ENCODE results near the gene EYA4. TPM values are rescaled to one million over a fixed set of nuclear protein-coding genes. Genes with fewer than 3 reads are reported as not detected.

Gene EYA4
- total and polyA plus RNA-seq, 2 of the 4 experiments (the other 2 are of a cell fraction) = 5.7 to 11.1 TPM

DNA sequence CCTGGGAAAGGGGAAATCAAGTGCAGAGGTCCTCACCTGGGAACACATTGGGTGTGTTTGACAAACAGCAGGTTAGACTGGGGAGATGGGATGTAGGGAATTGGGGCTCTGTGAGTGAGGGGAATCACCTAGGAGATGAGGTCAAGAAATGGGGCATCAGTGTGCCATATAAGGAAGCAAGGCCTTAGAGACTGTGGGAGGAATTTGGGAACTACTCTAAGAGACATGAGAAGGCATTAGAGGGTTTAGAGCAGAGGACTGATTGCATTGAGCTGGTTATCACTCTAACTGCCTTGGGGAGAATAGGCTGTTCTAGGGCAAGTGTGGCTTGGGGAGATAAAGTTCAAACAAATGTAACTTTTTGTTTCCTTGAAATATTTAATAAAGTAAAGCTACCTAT lies 189.9 kb downstream of the EYA4 start:
- Histone ChIP-seq H3K4me1 (ENCODE audit: control insufficient read depth, insufficient read depth, low read length) (no peaks in the 10 kb centered on the region), H3K27ac (ENCODE audit: insufficient read depth, low read length) (no peak overlapping the region), H4K8ac (ENCODE audit: low read depth in 2 of 2, low read length in 2 of 2) (no peak overlapping the region), H2BK20ac (ENCODE audit: low read depth, low read length) (no peak overlapping the region), H3K4me2 (ENCODE audit: low read depth, low read length) (no peak overlapping the region), H3K9ac (ENCODE audit: low read depth, low read length) (no peak overlapping the region), H3K79me1 (ENCODE audit: low read depth in 1 of 2, low read length in 2 of 2) (peaks cover under 1 to 6% of the 10 kb centered on the region in 2 experiments; a peak in 2 of 4 replicates), H3K27me3 (ENCODE audit: control insufficient read depth, insufficient read depth, low read length) (no peaks in the 10 kb centered on the region), H2AFZ (replicated peaks; ENCODE audit: low read length, poor library complexity) (no peak overlapping the region), H2AK5ac (ENCODE audit: low read depth, low read length) (no peak overlapping the region), H4K20me1 (ENCODE audit: insufficient read depth, low read length) (peaks cover 2% of the 10 kb centered on the region), H4K91ac (ENCODE audit: insufficient read depth, low read depth, low read length) (no peak overlapping the region), H3K9me1 (ENCODE audit: insufficient read depth, low read length) (peaks cover 3% of the 10 kb centered on the region), H3K4ac (ENCODE audit: low read depth, low read length) (no peak overlapping the region), H2BK5ac (ENCODE audit: low read depth, low read length, poor library complexity, severe bottlenecking) (no peak overlapping the region), H3K4me3 (ENCODE audit: insufficient read depth, low read depth, low read length) (no peak overlapping the region), H3K14ac (replicated peaks; ENCODE audit: low read depth, low read length) (no peak overlapping the region), H3K9me3 (ENCODE audit: control insufficient read depth, insufficient read depth, low read length) (no peaks in the 10 kb centered on the region), H2BK120ac (ENCODE audit: low read depth, low read length) (no peak overlapping the region), H3K56ac (ENCODE audit: extremely low read depth, insufficient read depth, low read length) (no peak overlapping the region), H3K18ac (ENCODE audit: low read depth, low read length) (no peak overlapping the region), H2BK15ac (ENCODE audit: low read depth, low read length) (no peak overlapping the region), H2AK9ac (replicated peaks; ENCODE audit: low read depth, low read length, poor library complexity) (no peak overlapping the region), H4K5ac (ENCODE audit: low read depth, low read length) (no peak overlapping the region), H3K36me3 (ENCODE audit: control insufficient read depth, insufficient read depth, low read length) (no peaks in the 10 kb centered on the region; the same call in 1 of the 2 replicates), H3K23ac (ENCODE audit: low read depth, low read length) (peak overlapping the region; percentile 62; the same call in 1 of the 2 replicates)
- intact Hi-C loops (cut with micrococcal nuclease) (no loop called here), in situ Hi-C loops (cut with MboI; ENCODE audit: low sequenced_read_pairs) (no loop called here), dilution Hi-C loops (cut with HindIII; ENCODE audit: low sequenced_read_pairs, unreplicated experiment) (no loop called here)
- ChIA-PET CTCF (no interaction called here), POLR2A (ENCODE audit: unreplicated experiment) (no interaction called here)
- ATAC-seq (ENCODE audit: low read depth) = no peak
- DNase-seq = no peak
- no TSS peak for BruUV-seq (replicated peaks)
- TF ChIP-seq, protein P1, sequence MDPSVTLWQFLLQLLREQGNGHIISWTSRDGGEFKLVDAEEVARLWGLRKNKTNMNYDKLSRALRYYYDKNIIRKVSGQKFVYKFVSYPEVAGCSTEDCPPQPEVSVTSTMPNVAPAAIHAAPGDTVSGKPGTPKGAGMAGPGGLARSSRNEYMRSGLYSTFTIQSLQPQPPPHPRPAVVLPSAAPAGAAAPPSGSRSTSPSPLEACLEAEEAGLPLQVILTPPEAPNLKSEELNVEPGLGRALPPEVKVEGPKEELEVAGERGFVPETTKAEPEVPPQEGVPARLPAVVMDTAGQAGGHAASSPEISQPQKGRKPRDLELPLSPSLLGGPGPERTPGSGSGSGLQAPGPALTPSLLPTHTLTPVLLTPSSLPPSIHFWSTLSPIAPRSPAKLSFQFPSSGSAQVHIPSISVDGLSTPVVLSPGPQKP (IDR thresholded peaks at IDR 0.05; ENCODE audit: borderline replicate concordance, low read depth, low read length) = no peak
- TF ChIP-seq RFX5 (IDR thresholded peaks at IDR 0.05; ENCODE audit: low read depth, low read length) = no peak
- no peak for TF ChIP-seq POLR2A (IDR thresholded peaks at IDR 0.05; ENCODE audit: low read depth, low read length)
- no peak for TF ChIP-seq RCOR1 (IDR thresholded peaks at IDR 0.05; ENCODE audit: insufficient replicate concordance, low read length)
- no peak for TF ChIP-seq SMC3 (IDR thresholded peaks at IDR 0.05; ENCODE audit: low read depth, low read length)
- TF ChIP-seq FOS (IDR thresholded peaks at IDR 0.05; ENCODE audit: low read depth, low read length) = no peak
- no peak for TF ChIP-seq MAZ (IDR thresholded peaks at IDR 0.05; ENCODE audit: borderline replicate concordance, low read depth, low read length)
- TF ChIP-seq, protein P2, sequence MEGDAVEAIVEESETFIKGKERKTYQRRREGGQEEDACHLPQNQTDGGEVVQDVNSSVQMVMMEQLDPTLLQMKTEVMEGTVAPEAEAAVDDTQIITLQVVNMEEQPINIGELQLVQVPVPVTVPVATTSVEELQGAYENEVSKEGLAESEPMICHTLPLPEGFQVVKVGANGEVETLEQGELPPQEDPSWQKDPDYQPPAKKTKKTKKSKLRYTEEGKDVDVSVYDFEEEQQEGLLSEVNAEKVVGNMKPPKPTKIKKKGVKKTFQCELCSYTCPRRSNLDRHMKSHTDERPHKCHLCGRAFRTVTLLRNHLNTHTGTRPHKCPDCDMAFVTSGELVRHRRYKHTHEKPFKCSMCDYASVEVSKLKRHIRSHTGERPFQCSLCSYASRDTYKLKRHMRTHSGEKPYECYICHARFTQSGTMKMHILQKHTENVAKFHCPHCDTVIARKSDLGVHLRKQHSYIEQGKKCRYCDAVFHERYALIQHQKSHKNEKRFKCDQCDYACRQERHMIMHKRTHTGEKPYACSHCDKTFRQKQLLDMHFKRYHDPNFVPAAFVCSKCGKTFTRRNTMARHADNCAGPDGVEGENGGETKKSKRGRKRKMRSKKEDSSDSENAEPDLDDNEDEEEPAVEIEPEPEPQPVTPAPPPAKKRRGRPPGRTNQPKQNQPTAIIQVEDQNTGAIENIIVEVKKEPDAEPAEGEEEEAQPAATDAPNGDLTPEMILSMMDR (conservative IDR thresholded peaks at IDR 0.05; ENCODE audit: low read depth, low read length) = no peak
- TF ChIP-seq CEBPB (IDR thresholded peaks at IDR 0.05; ENCODE audit: low read depth, low read length) = no peak
- no peak for TF ChIP-seq BHLHE40 (IDR thresholded peaks at IDR 0.05; ENCODE audit: low read depth, low read length)
- TF ChIP-seq, protein P3, sequence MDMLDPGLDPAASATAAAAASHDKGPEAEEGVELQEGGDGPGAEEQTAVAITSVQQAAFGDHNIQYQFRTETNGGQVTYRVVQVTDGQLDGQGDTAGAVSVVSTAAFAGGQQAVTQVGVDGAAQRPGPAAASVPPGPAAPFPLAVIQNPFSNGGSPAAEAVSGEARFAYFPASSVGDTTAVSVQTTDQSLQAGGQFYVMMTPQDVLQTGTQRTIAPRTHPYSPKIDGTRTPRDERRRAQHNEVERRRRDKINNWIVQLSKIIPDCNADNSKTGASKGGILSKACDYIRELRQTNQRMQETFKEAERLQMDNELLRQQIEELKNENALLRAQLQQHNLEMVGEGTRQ (IDR thresholded peaks at IDR 0.05; ENCODE audit: low read depth, low read length) = no peak
- TF ChIP-seq NFE2L2 (IDR thresholded peaks at IDR 0.05; ENCODE audit: low read depth, low read length) = no peak
- no peak for TF ChIP-seq CHD1 (IDR thresholded peaks at IDR 0.05; ENCODE audit: low read depth, low read length)
- no peak for TF ChIP-seq RAD21 (IDR thresholded peaks at IDR 0.05; ENCODE audit: low read length)
- no peak for TF ChIP-seq MXI1 (IDR thresholded peaks at IDR 0.05; ENCODE audit: borderline replicate concordance, low read depth, low read length)

All from IMR-90 (cell line).